Thyroid gland (tissue), 4 donors: ENCODE results near the gene RAB40AL. TPM values are rescaled to one million over a fixed set of nuclear protein-coding genes. Genes with fewer than 3 reads are reported as not detected.

Source experiments
- DNase-seq, 2 donors: peaks; one replicate each; pipeline ENCODE4 v3.0.0-alpha.2; 2019
- H3K27ac ChIP-seq, 3 donors: fragments of 200-600 bp; sonication (generic); 1 replicate in 2 of 3; 2 replicates in 1 of 3; pipeline ENCODE4 v1.5.1; 2016 to 2019; ENCODE audit warnings: mild to moderate bottlenecking in 1 of 3, moderate library complexity in 1 of 3
- H3K27me3 ChIP-seq: fragments of 200-600 bp; sonication (generic); one replicate; pipeline ENCODE4 v1.5.1; 2019
- H3K36me3 ChIP-seq, 2 donors: fragments of 200-600 bp; sonication (generic); one replicate each; pipeline ENCODE4 v1.5.1; 2016 to 2019
- H3K4me1 ChIP-seq, 2 donors: fragments of 200-600 bp; sonication (generic); one replicate each; pipeline ENCODE4 v1.5.1; 2017 to 2019
- H3K4me3 ChIP-seq, 3 donors: fragments of 200-600 bp; sonication (generic); replicated peaks in 1 of 3; 1 replicate in 2 of 3; 2 replicates in 1 of 3; pipeline ENCODE4 v1.5.1; 2016; ENCODE audit warnings: mild to moderate bottlenecking in 1 of 3
- H3K9me3 ChIP-seq: fragments of 200-600 bp; sonication (generic); one replicate; pipeline ENCODE4 v1.5.1; 2017
- POLR2A ChIP-seq, 2 donors: fragments of 450-650 bp; IDR thresholded peaks; one replicate each; pipeline ENCODE4 v1.6.1; 2017; ENCODE audit warnings: antibody characterized with exemption in 2 of 2, mild to moderate bottlenecking in 2 of 2, moderate library complexity in 1 of 2
- WGBS, 2 donors: methylation state at CpG; one replicate each; pipeline ENCODE4 v1.1.5; 2017; 5-methylcytosine and 5-hydroxymethylcytosine counted together
- intact Hi-C: fragments of 100-400 bp; cut with DNase I; formaldehyde crosslinking; loops from one replicate; pipeline ENCODE4 v1.15.1; 2023
- total RNA-seq, 4 donors: library from RNA; depleted of rRNA; stranded (reverse); fragments of >200 nt; gene quantifications; one replicate each; pipeline ENCODE4 v1.2.3, GENCODE V29; 2016
- TF ChIP-seq, protein P1 (sequence below), 6 experiments: fragments of 200-600 bp in 3 of 6; fragments of 450-650 bp in 3 of 6; sonication (generic) in 3 of 6; IDR thresholded peaks; one replicate each; pipeline ENCODE4 v1.5.1; 2016 to 2019; ENCODE audit warnings: antibody characterized with exemption in 6 of 6, mild to moderate bottlenecking in 2 of 6, inconsistent platforms in 1 of 6, moderate library complexity in 1 of 6

RAB40AL gene
- total RNA-seq, 4 donors from 2014 or later, result 3.9 to 5.6 (median 4.8) TPM

DNA sequence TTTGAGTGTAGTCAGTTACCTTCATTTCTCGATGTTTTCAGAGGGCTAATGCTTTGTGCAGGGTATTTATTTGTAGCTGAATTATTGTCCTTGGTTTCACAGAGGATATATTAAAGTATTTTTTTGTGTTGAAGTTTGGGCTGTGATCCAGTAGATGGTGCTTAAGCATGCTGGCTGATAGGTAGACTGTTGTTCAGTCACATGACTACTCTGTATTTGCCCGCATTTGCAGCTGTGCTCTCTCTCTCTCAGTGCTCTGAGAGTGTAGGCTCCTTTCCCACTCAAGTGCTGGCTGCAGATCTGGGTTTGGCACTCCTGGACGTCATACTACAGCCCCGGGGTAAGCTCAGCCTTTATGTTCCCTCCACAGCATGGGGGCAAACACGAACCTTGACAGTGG is 21.7 kb downstream of the RAB40AL start:
- intact Hi-C loops, result loop anchor here (10.0 kb wide), 1 partner anchor 216 kb away; no protein-coding TSS in a partner anchor
- Histone ChIP-seq H3K27ac (no peak overlapping the region), H3K9me3 (no peaks in the 10 kb centered on the region), H3K36me3 (no peaks in the 10 kb centered on the region), H3K4me1 (no peaks in the 10 kb centered on the region), H3K4me3 (no peak overlapping the region), H3K27me3 (no peaks in the 10 kb centered on the region)
- 64 to 77% methylated on average over 4 to 5 of the region's 5 CpGs for WGBS, 2 donors
- no peak for DNase-seq
- TF ChIP-seq POLR2A (IDR thresholded peaks at IDR 0.05), result no peak
- TF ChIP-seq, protein P1, sequence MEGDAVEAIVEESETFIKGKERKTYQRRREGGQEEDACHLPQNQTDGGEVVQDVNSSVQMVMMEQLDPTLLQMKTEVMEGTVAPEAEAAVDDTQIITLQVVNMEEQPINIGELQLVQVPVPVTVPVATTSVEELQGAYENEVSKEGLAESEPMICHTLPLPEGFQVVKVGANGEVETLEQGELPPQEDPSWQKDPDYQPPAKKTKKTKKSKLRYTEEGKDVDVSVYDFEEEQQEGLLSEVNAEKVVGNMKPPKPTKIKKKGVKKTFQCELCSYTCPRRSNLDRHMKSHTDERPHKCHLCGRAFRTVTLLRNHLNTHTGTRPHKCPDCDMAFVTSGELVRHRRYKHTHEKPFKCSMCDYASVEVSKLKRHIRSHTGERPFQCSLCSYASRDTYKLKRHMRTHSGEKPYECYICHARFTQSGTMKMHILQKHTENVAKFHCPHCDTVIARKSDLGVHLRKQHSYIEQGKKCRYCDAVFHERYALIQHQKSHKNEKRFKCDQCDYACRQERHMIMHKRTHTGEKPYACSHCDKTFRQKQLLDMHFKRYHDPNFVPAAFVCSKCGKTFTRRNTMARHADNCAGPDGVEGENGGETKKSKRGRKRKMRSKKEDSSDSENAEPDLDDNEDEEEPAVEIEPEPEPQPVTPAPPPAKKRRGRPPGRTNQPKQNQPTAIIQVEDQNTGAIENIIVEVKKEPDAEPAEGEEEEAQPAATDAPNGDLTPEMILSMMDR (IDR thresholded peaks at IDR 0.05), result no peak

DNA sequence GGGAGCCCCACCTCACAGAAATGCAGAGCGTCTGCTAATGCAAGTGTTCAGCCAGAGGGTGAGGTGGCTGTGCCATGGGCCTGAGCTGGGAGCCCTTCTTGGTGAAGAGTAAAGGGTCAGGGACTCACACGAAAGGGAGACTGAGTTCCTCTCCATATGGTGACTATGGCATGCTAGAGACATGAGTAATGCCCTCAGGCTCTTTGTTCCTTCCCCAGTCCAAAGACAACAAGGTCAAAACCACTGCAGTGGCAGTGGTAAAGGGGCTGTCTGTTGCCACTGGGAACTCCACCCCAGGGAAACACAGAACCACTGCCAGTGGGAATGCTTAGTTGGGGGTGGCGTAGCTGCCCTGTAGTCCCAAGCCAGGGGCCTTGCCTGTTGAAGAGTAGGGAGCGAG is 22.4 kb downstream of the RAB40AL start:
- DNase-seq, result no peak
- no peak overlapping the region for H3K4me3 ChIP-seq
- intact Hi-C loops, result loop anchor here (10.0 kb wide), 1 partner anchor 215 kb away; no protein-coding TSS in a partner anchor
- H3K4me1 ChIP-seq, result no peaks in the 10 kb centered on the region
- no peaks in the 10 kb centered on the region for H3K27me3 ChIP-seq
- no peak for TF ChIP-seq POLR2A (IDR thresholded peaks at IDR 0.05)
- TF ChIP-seq, protein P1 (IDR thresholded peaks at IDR 0.05), result no peak
- H3K36me3 ChIP-seq, result no peaks in the 10 kb centered on the region
- WGBS, 2 donors, result 100% methylated on average over 1 of the region's 4 CpGs; no CpG with 5 or more reads in 1 of the 2 donors
- H3K9me3 ChIP-seq, result no peaks in the 10 kb centered on the region
- no peak overlapping the region for H3K27ac ChIP-seq

DNA sequence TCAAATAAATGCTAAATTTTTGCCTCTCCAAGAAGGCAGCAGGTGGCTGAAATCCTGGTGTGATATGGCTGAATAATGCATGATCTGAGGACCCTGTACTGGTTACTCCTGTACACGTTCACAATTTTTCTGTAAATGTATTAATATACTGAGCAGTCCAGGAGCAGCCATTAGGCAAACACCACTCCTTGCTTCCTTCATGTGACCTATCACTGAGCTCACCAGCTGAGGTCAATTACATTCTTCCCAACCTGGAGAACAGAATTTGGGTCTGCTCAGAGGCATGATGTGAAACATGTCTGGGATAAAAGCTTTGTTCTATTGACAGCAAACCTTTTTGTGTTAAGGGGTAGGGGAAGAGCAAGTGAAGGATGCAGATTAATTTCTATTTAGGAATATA is 26.9 kb downstream of the RAB40AL start:
- Histone ChIP-seq H3K4me1 (no peaks in the 10 kb centered on the region), H3K4me3 (no peak overlapping the region), H3K27me3 (no peaks in the 10 kb centered on the region), H3K9me3 (no peaks in the 10 kb centered on the region), H3K36me3 (no peaks in the 10 kb centered on the region), H3K27ac (no peak overlapping the region)
- intact Hi-C loops, result no loop called here
- 86 to 92% methylated on average over 1 of the region's 1 CpG for WGBS, 2 donors
- TF ChIP-seq, protein P1 (IDR thresholded peaks at IDR 0.05), result no peak
- TF ChIP-seq POLR2A (IDR thresholded peaks at IDR 0.05), result no peak
- DNase-seq, result no peak

DNA sequence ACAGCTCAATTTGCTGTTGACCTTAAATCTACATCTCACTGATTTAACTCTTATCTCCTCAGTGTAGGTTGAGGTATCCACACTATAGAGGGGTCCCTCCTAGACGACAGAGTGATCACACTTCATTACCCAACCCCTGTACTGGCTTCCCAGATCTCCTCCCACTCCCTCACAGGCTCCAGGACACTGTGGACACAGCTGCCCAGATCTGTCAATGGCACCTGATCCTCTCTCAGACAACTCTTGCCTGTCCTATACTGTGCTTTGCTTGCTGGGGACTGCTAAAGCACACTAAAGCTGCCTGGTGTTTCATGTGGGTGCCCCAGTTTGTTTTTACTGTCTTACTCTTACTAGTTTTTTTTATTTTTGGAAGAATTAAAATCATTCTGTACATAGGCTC is 27.9 kb downstream of the RAB40AL start:
- H3K4me3 ChIP-seq, result no peak overlapping the region
- H3K36me3 ChIP-seq, result no peaks in the 10 kb centered on the region
- H3K27me3 ChIP-seq, result no peaks in the 10 kb centered on the region
- TF ChIP-seq, protein P1 (IDR thresholded peaks at IDR 0.05), result no peak
- no peak for TF ChIP-seq POLR2A (IDR thresholded peaks at IDR 0.05)
- DNase-seq, result no peak
- no peak overlapping the region for H3K27ac ChIP-seq
- WGBS, 2 donors, result 30% methylated on average over 1 of the region's 1 CpG; no CpG with 5 or more reads in 1 of the 2 donors
- intact Hi-C loops, result no loop called here
- no peaks in the 10 kb centered on the region for H3K9me3 ChIP-seq
- no peaks in the 10 kb centered on the region for H3K4me1 ChIP-seq

DNA sequence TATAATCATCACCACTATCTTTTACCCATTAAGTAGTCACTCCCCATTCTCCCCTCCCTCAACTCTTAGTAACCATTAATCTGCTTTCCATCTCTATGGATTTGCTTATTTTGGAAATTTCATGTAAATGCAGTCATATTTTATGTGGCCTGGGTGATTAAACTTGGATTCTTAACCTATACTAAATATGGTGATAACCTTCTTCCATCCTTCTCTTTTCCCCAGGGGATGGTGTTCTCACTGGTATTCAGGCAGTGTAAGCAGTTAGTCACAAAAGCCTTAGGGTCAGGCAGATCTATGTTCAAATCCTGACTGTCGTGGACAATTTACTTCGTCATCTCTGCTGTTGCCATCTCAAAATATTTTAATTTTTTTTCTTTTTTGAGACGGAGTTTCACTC is 29.6 kb downstream of the RAB40AL start:
- no peaks in the 10 kb centered on the region for H3K27me3 ChIP-seq
- TF ChIP-seq, protein P1 (IDR thresholded peaks at IDR 0.05), result no peak
- TF ChIP-seq POLR2A (IDR thresholded peaks at IDR 0.05), result no peak
- no peak overlapping the region for H3K27ac ChIP-seq
- 92 to 95% methylated on average over 3 of the region's 3 CpGs for WGBS, 2 donors
- H3K4me1 ChIP-seq, result no peaks in the 10 kb centered on the region
- no peak for DNase-seq
- H3K36me3 ChIP-seq, result no peaks in the 10 kb centered on the region
- no peaks in the 10 kb centered on the region for H3K9me3 ChIP-seq
- no peak overlapping the region for H3K4me3 ChIP-seq
- intact Hi-C loops, result no loop called here
